Liver (tissue), 9 donors: Measurements from ENCODE around the gene TTLL4. TPM values are rescaled to one million over a fixed set of nuclear protein-coding genes. Genes with fewer than 3 reads are reported as not detected.

ENCODE experiments used
- DNase-seq: peaks from one replicate; pipeline ENCODE4 v3.0.0-alpha.2; 2017; ENCODE audit warnings: low spot score
- H3K27ac ChIP-seq, 2 donors: one replicate each; pipeline ENCODE4 v1.7.0; 2013; ENCODE audit warnings: inconsistent platforms in 2 of 2, low read length in 2 of 2, control low read depth in 1 of 2, low read depth in 1 of 2, mild to moderate bottlenecking in 1 of 2
- H3K27me3 ChIP-seq, 4 donors: one replicate each; pipeline versions ENCODE4 v1.6.1 to v1.7.0; 2013; ENCODE audit warnings: low read length in 3 of 4, inconsistent platforms in 1 of 4, mild to moderate bottlenecking in 1 of 4, moderate library complexity in 1 of 4; ENCODE audit not compliant: control insufficient read depth in 4 of 4, insufficient read depth in 4 of 4
- H3K36me3 ChIP-seq, 4 donors: one replicate each; pipeline versions ENCODE4 v1.6.1 to v1.7.0; 2013; ENCODE audit warnings: low read length in 3 of 4, mild to moderate bottlenecking in 3 of 4, low read depth in 1 of 4, moderate library complexity in 1 of 4; ENCODE audit not compliant: control insufficient read depth in 4 of 4, insufficient read depth in 3 of 4
- H3K4me1 ChIP-seq, 4 donors: one replicate each; pipeline versions ENCODE4 v1.6.1 to v1.7.0; 2013; ENCODE audit warnings: low read length in 3 of 4, mild to moderate bottlenecking in 3 of 4, moderate library complexity in 1 of 4; ENCODE audit not compliant: control insufficient read depth in 4 of 4, insufficient read depth in 4 of 4
- H3K4me3 ChIP-seq, 3 donors: one replicate each; pipeline versions ENCODE4 v1.6.1 to v1.7.0; 2013; ENCODE audit warnings: low read length in 3 of 3, control low read depth in 1 of 3, low read depth in 1 of 3, mild to moderate bottlenecking in 1 of 3
- H3K9ac ChIP-seq, 2 donors: one replicate each; pipeline ENCODE4 v1.7.0; 2013; ENCODE audit warnings: low read length in 2 of 2, mild to moderate bottlenecking in 2 of 2, moderate library complexity in 2 of 2, control low read depth in 1 of 2, low read depth in 1 of 2
- H3K9me3 ChIP-seq, 4 donors: one replicate each; pipeline versions ENCODE4 v1.6.1 to v1.7.0; 2013; ENCODE audit warnings: low read length in 3 of 4; ENCODE audit not compliant: control insufficient read depth in 4 of 4
- ATF3 ChIP-seq: IDR thresholded peaks from 2 replicates; pipeline ENCODE4 v1.6.1; 2016; ENCODE audit warnings: antibody characterized with exemption
- CTCF ChIP-seq: fragments of 150-350 bp; IDR thresholded peaks from 2 replicates; pipeline ENCODE4 v1.5.1; 2017; ENCODE audit warnings: improper control_type of control experiment, low read depth, low read length; ENCODE audit not compliant: missing input control
- EGR1 ChIP-seq, 2 donors: IDR thresholded peaks; 2 replicates each; pipeline ENCODE4 v1.6.1; 2016 to 2018; ENCODE audit warnings: antibody characterized with exemption in 2 of 2, low read depth in 2 of 2
- FOXA1 ChIP-seq: IDR thresholded peaks from 2 replicates; pipeline ENCODE4 v1.6.1; 2016; ENCODE audit warnings: antibody characterized with exemption
- FOXA2 ChIP-seq: IDR thresholded peaks from 2 replicates; pipeline ENCODE4 v1.6.1; 2016; ENCODE audit warnings: antibody characterized with exemption
- GABPA ChIP-seq, 2 donors: IDR thresholded peaks in 1 of 2; conservative IDR thresholded peaks in 1 of 2; 2 replicates each; pipeline ENCODE4 v1.6.1; 2016; ENCODE audit warnings: antibody characterized with exemption in 2 of 2, mild to moderate bottlenecking in 1 of 2, moderate library complexity in 1 of 2
- HNF4A ChIP-seq, 2 donors: conservative IDR thresholded peaks; 2 replicates each; pipeline ENCODE4 v1.6.1; 2016; ENCODE audit warnings: antibody characterized with exemption in 2 of 2, mild to moderate bottlenecking in 2 of 2
- HNF4G ChIP-seq: IDR thresholded peaks from 2 replicates; pipeline ENCODE4 v1.6.1; 2016; ENCODE audit warnings: antibody characterized with exemption
- JUND ChIP-seq, 2 donors: IDR thresholded peaks; 2 replicates each; pipeline ENCODE4 v1.6.1; 2016; ENCODE audit warnings: antibody characterized with exemption in 2 of 2
- MAX ChIP-seq: IDR thresholded peaks from 2 replicates; pipeline ENCODE4 v1.6.1; 2016; ENCODE audit warnings: antibody characterized with exemption
- NR2F2 ChIP-seq: IDR thresholded peaks from 2 replicates; pipeline ENCODE4 v1.6.1; 2016; ENCODE audit warnings: antibody characterized with exemption
- RAD21 ChIP-seq, 2 donors: IDR thresholded peaks; 2 replicates each; pipeline ENCODE4 v1.6.1; 2016; ENCODE audit warnings: antibody characterized with exemption in 2 of 2, mild to moderate bottlenecking in 2 of 2
- REST ChIP-seq: IDR thresholded peaks from 2 replicates; pipeline ENCODE4 v1.6.1; 2016; ENCODE audit warnings: antibody characterized with exemption, mild to moderate bottlenecking
- SP1 ChIP-seq: IDR thresholded peaks from 2 replicates; pipeline ENCODE4 v1.6.1; 2018; ENCODE audit warnings: antibody characterized with exemption, mild to moderate bottlenecking
- TAF1 ChIP-seq: conservative IDR thresholded peaks from 2 replicates; pipeline ENCODE4 v1.6.1; 2016; ENCODE audit warnings: antibody characterized with exemption, mild to moderate bottlenecking
- YY1 ChIP-seq: IDR thresholded peaks from 2 replicates; pipeline ENCODE4 v1.6.1; 2016; ENCODE audit warnings: antibody characterized with exemption, mild to moderate bottlenecking
- ZBTB33 ChIP-seq: IDR thresholded peaks from 2 replicates; pipeline ENCODE4 v1.6.1; 2016; ENCODE audit warnings: antibody characterized with exemption
- WGBS: extraction: QIAGEN DNeasy Blood & Tissue Kit; methylation state at CpG from one replicate; pipeline ENCODE4 v1.1.7; 2013; 5-methylcytosine and 5-hydroxymethylcytosine counted together
- polyA plus RNA-seq, 2 donors: library from polyadenylated mRNA; stranded (reverse) in 1 of 2; unstranded in 1 of 2; fragments of 200-250 nt in 1 of 2; fragments of >200 nt in 1 of 2; fragmentation: Nextera tagmentation in 1 of 2; extraction: Ambion mirVana in 1 of 2; gene quantifications; one replicate each; pipeline versions ENCODE4 v1.2.1 to v1.2.3, GENCODE V29; 2013 to 2015
- total RNA-seq, 2 donors: library from RNA; depleted of rRNA; stranded (reverse); fragments of >200 nt; gene quantifications; one replicate each; pipeline ENCODE4 v1.2.3, GENCODE V29; 2014
- donor health status: healthy.
- donor health status: healthy.
- donor health status: healthy.
- donor health status: healthy.
- donor health status: healthy.

The TTLL4 gene
- total and polyA plus RNA-seq, 4 donors = 5.7 to 14.0 (median 6.6) TPM

- TF ChIP-seq RAD21 (IDR thresholded peaks at IDR 0.05) = no peak
Observed at GRCh38 chr2:218788529-218789255, 78.1 kb downstream of the TTLL4 start (continued).

GRCh38 chr2:218792433-218792832 is 81.8 kb downstream of the TTLL4 start:
- DNase-seq = no peak
- TF ChIP-seq CTCF (no peak), REST (no peak), MAX (no peak), FOXA2 (no peak), ATF3 (no peak), GABPA (IDR thresholded peaks at IDR 0.05 in 1 of 2, conservative IDR thresholded peaks at IDR 0.05 in 1 of 2) (no peak)
- 96% methylated on average over 1 of the region's 1 CpG for WGBS
- H3K27me3 ChIP-seq = no peaks in the 10 kb centered on the region
- peaks cover 1 to 32% (median 14%) of the 10 kb centered on the region in 4 donors for H3K4me1 ChIP-seq
- H3K9ac ChIP-seq = no peak overlapping the region
- peaks cover 0 to 3% (median 1%) of the 10 kb centered on the region in 4 donors for H3K36me3 ChIP-seq
- H3K9me3 ChIP-seq = no peaks in the 10 kb centered on the region
- no peak overlapping the region for H3K4me3 ChIP-seq
- no peak overlapping the region for H3K27ac ChIP-seq

- H3K9me3 ChIP-seq = no peaks in the 10 kb centered on the region
- H3K36me3 ChIP-seq = peaks cover 0 to 2% (median 0%) of the 10 kb centered on the region in 4 donors
- no peak overlapping the region for H3K27ac ChIP-seq
- H3K4me3 ChIP-seq = no peak overlapping the region
- 81% methylated on average over 4 of the region's 4 CpGs for WGBS
- no peak for DNase-seq
- no peaks in the 10 kb centered on the region for H3K27me3 ChIP-seq
- H3K4me1 ChIP-seq = peaks cover 0 to 9% (median 4%) of the 10 kb centered on the region in 4 donors
- no peak overlapping the region for H3K9ac ChIP-seq
- TF ChIP-seq EGR1 (IDR thresholded peaks at IDR 0.05; ENCODE audit: low read depth in 2 of 2) (no peak), YY1 (no peak), MAX (no peak), FOXA1 (no peak), FOXA2 (no peak), JUND (IDR thresholded peaks at IDR 0.05) (no peak), ZBTB33 (no peak), NR2F2 (no peak), HNF4A (conservative IDR thresholded peaks at IDR 0.05) (no peak), SP1 (no peak), ATF3 (no peak), TAF1 (no peak), REST (no peak), GABPA (IDR thresholded peaks at IDR 0.05 in 1 of 2, conservative IDR thresholded peaks at IDR 0.05 in 1 of 2) (no peak), HNF4G (no peak)
Observed at GRCh38 chr2:218796691-218797090, 86.1 kb downstream of the TTLL4 start.
